BE2C (cell line): ENCODE measurements around the gene CD8A.

ENCODE experiments used
- DNase-seq: peaks from one replicate; pipeline ENCODE4 v3.0.0-alpha.2; 2020
- H3K27me3 ChIP-seq: fragments of 250-450 bp; sonication (Bioruptor Pico); 2 replicates; pipeline ENCODE4 v1.5.1; 2020; ENCODE audit warnings: mild to moderate bottlenecking
- H3K36me3 ChIP-seq: fragments of 250-450 bp; sonication (Bioruptor Pico); 2 replicates; pipeline ENCODE4 v1.5.1; 2020; ENCODE audit warnings: mild to moderate bottlenecking
- H3K4me1 ChIP-seq: fragments of 250-450 bp; sonication (Bioruptor Pico); 2 replicates; pipeline ENCODE4 v1.5.1; 2020
- H3K4me3 ChIP-seq: 2 replicates; pipeline ENCODE4 v1.5.1; 2011; ENCODE audit warnings: low read depth, low read length
- H3K9me3 ChIP-seq: fragments of 250-450 bp; sonication (Bioruptor Pico); 2 replicates; pipeline ENCODE4 v1.5.1; 2020
- TF ChIP-seq, protein P1 (sequence below): IDR thresholded peaks from 2 replicates; pipeline ENCODE4 v1.5.1; 2012; ENCODE audit warnings: mild to moderate bottlenecking, low read depth, low read length

The CD8A gene

DNA sequence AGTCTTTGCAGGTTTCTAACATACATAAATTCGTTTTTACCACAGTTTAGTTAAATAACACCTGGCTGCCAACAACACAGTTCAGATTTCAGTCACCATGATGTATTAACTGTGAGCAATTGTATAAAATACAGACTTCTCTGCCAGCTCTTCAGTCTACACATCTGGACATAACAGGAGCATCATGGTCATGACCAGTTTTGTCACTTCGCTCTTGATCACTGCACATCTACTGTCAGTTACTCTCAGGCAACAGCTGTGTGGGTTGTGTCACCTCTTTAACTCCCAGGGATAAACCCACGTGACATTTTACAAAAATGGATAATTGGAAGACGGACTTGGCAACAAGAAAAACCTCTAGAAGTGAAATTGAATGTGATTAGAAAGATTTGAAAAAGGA lies 30.3 kb downstream of the CD8A start:
- no peak for DNase-seq
- TF ChIP-seq, protein P1, sequence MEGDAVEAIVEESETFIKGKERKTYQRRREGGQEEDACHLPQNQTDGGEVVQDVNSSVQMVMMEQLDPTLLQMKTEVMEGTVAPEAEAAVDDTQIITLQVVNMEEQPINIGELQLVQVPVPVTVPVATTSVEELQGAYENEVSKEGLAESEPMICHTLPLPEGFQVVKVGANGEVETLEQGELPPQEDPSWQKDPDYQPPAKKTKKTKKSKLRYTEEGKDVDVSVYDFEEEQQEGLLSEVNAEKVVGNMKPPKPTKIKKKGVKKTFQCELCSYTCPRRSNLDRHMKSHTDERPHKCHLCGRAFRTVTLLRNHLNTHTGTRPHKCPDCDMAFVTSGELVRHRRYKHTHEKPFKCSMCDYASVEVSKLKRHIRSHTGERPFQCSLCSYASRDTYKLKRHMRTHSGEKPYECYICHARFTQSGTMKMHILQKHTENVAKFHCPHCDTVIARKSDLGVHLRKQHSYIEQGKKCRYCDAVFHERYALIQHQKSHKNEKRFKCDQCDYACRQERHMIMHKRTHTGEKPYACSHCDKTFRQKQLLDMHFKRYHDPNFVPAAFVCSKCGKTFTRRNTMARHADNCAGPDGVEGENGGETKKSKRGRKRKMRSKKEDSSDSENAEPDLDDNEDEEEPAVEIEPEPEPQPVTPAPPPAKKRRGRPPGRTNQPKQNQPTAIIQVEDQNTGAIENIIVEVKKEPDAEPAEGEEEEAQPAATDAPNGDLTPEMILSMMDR = no peak
- Histone ChIP-seq H3K9me3 (no peaks in the 10 kb centered on the region), H3K4me3 (no peak overlapping the region), H3K4me1 (no peaks in the 10 kb centered on the region), H3K27me3 (no peaks in the 10 kb centered on the region), H3K36me3 (no peaks in the 10 kb centered on the region)

- H3K4me3 ChIP-seq = no peak overlapping the region
- H3K36me3 ChIP-seq = no peaks in the 10 kb centered on the region
- H3K9me3 ChIP-seq = no peaks in the 10 kb centered on the region
- no peaks in the 10 kb centered on the region for H3K27me3 ChIP-seq
- DNase-seq = no peak
- TF ChIP-seq, protein P1 = no peak
- H3K4me1 ChIP-seq = no peaks in the 10 kb centered on the region
Measured at GRCh38 chr2:86758405-86758804, 32.3 kb downstream of the CD8A start.

GRCh38 chr2:86753606-86754005 lies 37.1 kb downstream of the CD8A start:
- TF ChIP-seq, protein P1 = no peak
- H3K4me1 ChIP-seq = no peaks in the 10 kb centered on the region
- no peaks in the 10 kb centered on the region for H3K36me3 ChIP-seq
- H3K9me3 ChIP-seq = no peaks in the 10 kb centered on the region
- no peak for DNase-seq
- H3K4me3 ChIP-seq = no peak overlapping the region
- no peaks in the 10 kb centered on the region for H3K27me3 ChIP-seq

- Histone ChIP-seq H3K36me3 (no peaks in the 10 kb centered on the region), H3K4me3 (no peak overlapping the region), H3K27me3 (no peaks in the 10 kb centered on the region), H3K9me3 (no peaks in the 10 kb centered on the region), H3K4me1 (no peaks in the 10 kb centered on the region)
- TF ChIP-seq, protein P1 = no peak
- DNase-seq = no peak
Measured at GRCh38 chr2:86752934-86753333, 37.8 kb downstream of the CD8A start.

DNA sequence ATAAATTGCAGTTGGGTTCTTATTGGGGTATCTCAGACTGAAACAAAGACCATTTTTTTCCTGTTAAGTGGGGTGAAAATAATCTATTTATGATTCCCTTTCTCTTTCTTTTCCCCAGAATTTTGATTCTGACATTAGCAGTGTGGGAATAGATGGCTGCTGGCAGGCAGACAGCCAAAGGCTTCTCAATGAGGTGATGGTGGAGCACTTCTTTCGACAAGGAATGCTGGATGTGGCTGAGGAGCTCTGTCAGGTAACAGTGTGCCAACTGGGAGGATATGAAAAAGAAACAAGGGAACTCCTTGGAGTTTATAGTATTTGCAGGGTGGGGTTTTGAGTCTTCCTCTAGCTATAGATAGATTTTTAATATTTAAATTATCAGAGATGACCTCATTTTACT lies 38.9 kb downstream of the CD8A start:
- H3K27me3 ChIP-seq = no peaks in the 10 kb centered on the region
- no peak overlapping the region for H3K4me3 ChIP-seq
- H3K36me3 ChIP-seq = no peaks in the 10 kb centered on the region
- DNase-seq = no peak
- TF ChIP-seq, protein P1 = no peak
- H3K9me3 ChIP-seq = no peaks in the 10 kb centered on the region
- no peaks in the 10 kb centered on the region for H3K4me1 ChIP-seq

DNA sequence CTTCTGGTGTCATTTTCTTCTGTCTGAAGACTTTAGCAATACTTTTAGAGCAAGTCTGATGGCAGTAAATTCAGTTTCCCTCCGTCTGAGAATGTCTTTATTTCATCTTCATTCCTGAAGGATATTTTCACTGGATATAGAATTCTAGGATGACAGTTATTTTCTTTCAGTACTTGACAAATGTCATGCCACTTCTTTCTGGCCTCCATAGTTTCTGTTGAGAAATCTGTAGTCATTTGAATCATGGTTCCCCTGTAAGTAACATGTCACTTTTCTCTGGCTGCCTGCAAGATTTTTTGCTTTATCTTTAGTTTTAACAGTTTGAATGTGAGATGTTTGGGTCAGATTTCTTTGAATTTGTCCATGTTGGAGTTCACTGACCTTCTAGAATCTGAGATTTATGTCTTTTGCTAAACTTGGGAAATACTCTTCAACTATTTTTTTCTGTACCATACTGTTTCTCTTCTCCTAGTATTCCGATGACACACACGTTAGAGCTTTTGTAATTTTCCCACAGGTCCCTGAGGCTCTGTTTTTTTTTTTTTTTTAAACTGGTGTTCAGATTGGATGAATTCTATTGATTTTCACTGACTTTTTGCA lies 40.4 kb downstream of the CD8A start:
- no peak for DNase-seq
- TF ChIP-seq, protein P1 = no peak

More for the DNA sequence above, 40.4 kb downstream of the CD8A start:
- H3K36me3 ChIP-seq = no peaks in the 10 kb centered on the region
- no peak overlapping the region for H3K4me3 ChIP-seq
- H3K27me3 ChIP-seq = no peaks in the 10 kb centered on the region
- no peaks in the 10 kb centered on the region for H3K9me3 ChIP-seq
- H3K4me1 ChIP-seq = no peaks in the 10 kb centered on the region
